ENCODE results near the gene GPHN. TPM values are rescaled to one million over a fixed set of nuclear protein-coding genes. Genes with fewer than 3 reads are reported as not detected.

The GPHN gene
- total RNA-seq = 25.1 TPM
- long read RNA-seq, full-length matches to known transcripts = 22 of 41 reads
- long read RNA-seq, partial matches to known transcripts = 7 of 41 reads
- long read RNA-seq, other reads (novel, unspliced or antisense) = 12 of 41 reads

DNA sequence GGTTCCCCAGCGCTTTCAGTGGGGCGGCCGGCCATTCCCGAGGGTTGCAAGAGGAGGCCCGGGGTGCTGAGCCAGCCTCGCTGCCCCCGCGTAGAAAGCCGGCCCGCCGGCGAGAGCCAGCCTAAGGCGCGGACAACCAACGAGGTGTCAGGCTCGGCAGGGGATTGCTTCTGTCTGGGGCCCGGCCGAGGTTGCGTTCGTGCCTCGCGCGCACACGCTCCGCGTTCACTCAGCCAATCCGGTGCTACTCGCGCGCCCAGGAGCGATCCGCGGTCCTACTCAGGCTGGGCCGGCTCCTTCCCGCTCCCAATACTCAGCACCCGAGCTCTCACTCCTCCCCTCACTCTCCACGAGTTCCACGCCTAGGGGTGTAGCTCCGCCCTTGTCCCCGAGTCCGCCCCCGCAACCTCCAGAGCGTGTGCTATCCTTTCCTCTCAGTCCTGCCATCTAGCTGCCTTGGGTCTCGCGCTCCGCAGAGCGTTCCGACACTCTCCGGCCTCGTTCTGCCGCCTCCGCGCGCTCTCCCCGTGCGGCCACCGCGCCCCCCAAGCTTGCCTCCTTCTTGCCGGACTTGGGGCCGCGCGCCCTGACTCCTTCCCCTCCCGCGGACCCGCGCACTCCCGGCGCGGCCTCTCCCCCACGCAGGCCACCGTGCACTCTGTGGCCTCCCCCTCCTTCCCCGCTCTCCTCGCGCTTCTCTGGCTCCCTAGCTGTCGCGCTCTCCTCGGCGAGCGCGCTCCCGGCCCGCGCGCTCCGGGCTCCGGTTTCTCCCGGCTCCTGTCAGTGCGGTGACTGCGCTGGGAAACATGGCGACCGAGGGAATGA lies at the start of gene GPHN:
GPHN (plus strand) TSS at position 426 of the 825 bp plus-strand sequence.
- DNase-seq (peak; percentile 98), ATAC-seq (ENCODE audit: poor library complexity) (peak; percentile 97)
- intact Hi-C loops (cut with DNase I) = no loop called here

DNA sequence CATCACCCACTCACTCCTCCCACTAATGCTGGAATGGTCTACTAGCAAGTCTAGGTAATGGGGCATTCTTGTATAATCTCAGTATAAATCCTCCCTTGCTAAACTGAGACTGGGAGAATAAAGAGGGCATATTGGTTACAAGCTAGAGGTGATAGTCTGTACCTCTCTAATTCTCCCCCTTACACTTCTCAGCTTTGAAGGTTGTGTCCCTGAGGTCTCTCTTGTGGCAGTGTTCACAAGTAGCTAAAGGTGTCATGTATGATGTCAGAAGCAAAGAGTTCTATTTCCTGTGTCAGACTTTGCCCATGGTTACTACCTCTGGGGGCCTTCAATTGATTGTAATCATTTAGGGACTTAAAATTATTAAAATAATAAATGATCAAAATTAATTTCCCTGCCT lies 48.3 kb upstream of the GPHN start:
- intact Hi-C loops (cut with DNase I) = no loop called here
- ATAC-seq (ENCODE audit: poor library complexity) (no peak), DNase-seq (no peak)

- DNase-seq (no peak), ATAC-seq (ENCODE audit: poor library complexity) (no peak)
- intact Hi-C loops (cut with DNase I) = no loop called here
These were observed 43.7 kb upstream of the GPHN start for GRCh38 chr14:66464261-66464660.

DNA sequence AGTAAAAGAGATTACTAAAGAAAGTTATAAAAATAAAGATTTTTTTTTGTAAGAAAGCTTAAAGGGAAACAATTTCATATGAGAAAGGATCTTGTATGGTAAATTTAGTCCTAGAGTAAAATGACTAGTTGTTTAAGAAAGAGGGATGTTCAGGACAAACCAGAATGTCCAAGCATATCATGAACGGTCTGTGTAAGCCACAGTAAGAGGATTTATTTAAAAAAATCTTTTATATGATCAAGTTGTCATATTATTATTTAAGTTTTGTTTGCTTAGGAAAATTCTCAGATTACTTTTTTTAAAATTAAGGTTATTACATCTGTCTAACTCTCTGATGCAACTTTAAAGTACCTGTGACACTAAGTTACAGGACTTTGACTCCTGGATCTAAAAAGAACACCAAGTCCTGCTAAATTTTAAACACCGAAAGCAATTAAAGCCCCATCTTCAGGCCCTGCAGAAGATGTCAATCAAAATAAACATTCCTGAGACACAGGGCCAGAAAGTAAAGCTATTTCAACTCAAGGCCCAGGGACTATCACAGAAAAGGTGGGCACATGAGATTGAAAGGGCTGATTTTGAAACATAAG lies 39.1 kb upstream of the GPHN start:
- intact Hi-C loops (cut with DNase I) = no loop called here
- DNase-seq (no peak), ATAC-seq (ENCODE audit: poor library complexity) (no peak)

GRCh38 chr14:66471584-66471983 lies 36.4 kb upstream of the GPHN start:
- intact Hi-C loops (cut with DNase I) = no loop called here
- no peak for ATAC-seq (ENCODE audit: poor library complexity)
- no peak for DNase-seq

- intact Hi-C loops (cut with DNase I) = no loop called here
- DNase-seq (no peak), ATAC-seq (ENCODE audit: poor library complexity) (no peak)
These were observed 35.7 kb upstream of the GPHN start for GRCh38 chr14:66472251-66472650.

DNA sequence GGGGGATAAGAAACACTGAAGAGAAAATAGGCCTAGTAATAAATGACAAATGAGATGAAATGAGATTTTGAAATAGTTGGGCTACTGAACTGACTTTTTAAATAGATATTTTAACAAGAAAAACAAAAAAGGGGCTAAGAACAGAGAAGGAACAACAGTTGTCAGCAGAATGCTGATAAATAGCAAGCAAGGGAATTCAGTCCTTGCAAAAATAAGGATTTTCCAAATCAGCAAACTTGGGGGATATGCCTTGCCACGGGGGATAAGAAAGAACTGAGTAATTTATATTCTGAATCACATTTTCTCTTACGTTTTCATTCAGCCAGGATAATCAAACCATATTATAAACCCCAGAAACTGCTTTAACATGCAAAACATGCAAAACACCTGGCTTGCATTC lies 34.7 kb upstream of the GPHN start:
- intact Hi-C loops (cut with DNase I) = no loop called here
- no peak for DNase-seq
- peak; percentile 36 for ATAC-seq (ENCODE audit: poor library complexity)

GRCh38 chr14:66476964-66477363 lies 31.0 kb upstream of the GPHN start:
- intact Hi-C loops (cut with DNase I) = no loop called here
- DNase-seq = no peak

DNA sequence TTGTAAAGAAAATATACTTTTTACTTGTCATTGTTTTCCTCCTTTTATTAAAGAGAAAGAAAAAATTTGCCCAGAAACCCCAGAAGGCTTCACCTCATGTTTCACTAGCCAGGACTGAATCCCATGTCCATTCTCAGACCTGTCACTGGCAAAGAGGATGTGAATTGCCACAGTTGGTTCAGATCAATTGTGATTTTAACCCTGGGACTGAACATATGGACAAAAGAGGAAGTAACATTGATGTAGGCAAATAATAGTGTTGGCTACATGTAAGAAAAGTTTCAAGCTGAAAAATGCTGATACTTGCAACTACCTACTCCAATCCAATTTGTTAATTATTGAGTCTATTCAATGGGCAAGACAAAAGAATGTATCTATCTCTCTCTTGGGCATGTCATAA lies 30.4 kb upstream of the GPHN start:
- ATAC-seq (ENCODE audit: poor library complexity) = no peak
- intact Hi-C loops (cut with DNase I) = no loop called here
- DNase-seq = no peak

More at GRCh38 chr14:66476964-66477363, 31.0 kb upstream of the GPHN start:
- no peak for ATAC-seq (ENCODE audit: poor library complexity)

DNA sequence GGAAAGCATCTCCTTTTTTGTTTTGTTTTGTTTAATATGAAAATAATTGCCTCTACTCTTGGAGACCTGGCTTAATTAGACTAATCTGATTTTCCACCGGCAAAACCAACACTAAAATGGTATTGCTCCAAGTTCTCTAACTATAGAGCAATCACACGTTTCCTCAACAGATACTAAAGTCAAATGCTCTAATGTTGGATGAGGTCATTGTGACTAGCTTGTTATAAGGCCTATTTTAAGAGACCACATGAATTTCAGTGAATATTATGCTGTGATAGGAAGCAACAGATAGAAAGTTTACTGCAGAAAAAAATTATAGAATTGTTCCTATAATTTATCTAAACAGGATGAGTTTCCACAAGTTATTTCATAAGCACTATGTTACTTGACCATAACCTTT lies 25.1 kb upstream of the GPHN start:
- ATAC-seq (ENCODE audit: poor library complexity) = peak; percentile 41
- DNase-seq = no peak
- intact Hi-C loops (cut with DNase I) = no loop called here

GRCh38 chr14:66483322-66483721 lies 24.6 kb upstream of the GPHN start:
- intact Hi-C loops (cut with DNase I) = no loop called here
- ATAC-seq (ENCODE audit: poor library complexity) = peak; percentile 92
- no peak for DNase-seq

DNA sequence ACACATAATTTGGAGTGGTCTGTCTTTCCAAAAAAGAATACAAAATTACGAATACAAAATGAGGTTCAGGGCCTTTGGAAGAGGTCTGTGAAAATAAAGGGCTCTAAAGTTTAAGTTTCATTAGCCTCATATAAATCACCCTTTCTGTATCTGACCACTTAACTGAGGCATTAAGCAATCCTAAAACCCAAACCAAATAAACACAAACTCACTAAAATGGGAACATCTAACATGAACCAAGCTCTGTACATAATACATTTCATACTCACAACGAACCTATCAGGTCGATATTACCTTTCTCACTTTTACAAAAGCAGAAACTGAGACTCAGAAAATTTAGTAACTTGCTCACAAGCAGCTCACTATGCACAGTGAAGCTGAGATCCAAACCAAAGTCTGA lies 22.9 kb upstream of the GPHN start:
- intact Hi-C loops (cut with DNase I) = no loop called here
- no peak for DNase-seq
- ATAC-seq (ENCODE audit: poor library complexity) = no peak

GRCh38 chr14:66485910-66486421 lies 22.0 kb upstream of the GPHN start, which contains the start of gene CCDC196:
CCDC196 (plus strand) TSS chr14:66486371; CDS start chr14:66486503, 132 bp downstream.
- no peak for DNase-seq
- no peak for ATAC-seq (ENCODE audit: poor library complexity)
- intact Hi-C loops (cut with DNase I) = no loop called here

DNA sequence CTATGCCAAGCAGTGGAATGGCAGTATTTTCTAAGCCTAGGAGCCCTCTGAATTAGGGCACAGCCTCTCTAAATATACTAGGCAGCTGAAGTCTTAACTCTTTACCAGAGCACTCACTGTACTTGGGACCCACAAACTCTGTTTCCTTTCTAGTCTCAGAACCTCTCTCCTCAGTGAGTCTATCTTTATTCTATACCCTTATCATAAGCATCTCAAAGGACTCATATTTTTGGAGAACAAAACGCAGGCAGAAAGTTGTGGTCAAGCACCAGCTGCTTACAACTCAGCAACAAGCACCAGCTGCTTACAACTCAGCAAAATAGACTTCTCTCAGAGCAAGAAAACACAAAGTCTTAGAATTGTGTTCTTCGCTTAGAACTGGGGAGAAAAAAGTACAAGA lies 20.8 kb upstream of the GPHN start:
- ATAC-seq (ENCODE audit: poor library complexity) (no peak), DNase-seq (no peak)
- intact Hi-C loops (cut with DNase I) = no loop called here

- no peak for DNase-seq
- ATAC-seq (ENCODE audit: poor library complexity) = no peak
- intact Hi-C loops (cut with DNase I) = no loop called here
These were observed 17.5 kb upstream of the GPHN start for GRCh38 chr14:66490143-66491111.

GRCh38 chr14:66493750-66494149 lies 14.2 kb upstream of the GPHN start:
- ATAC-seq (ENCODE audit: poor library complexity) (no peak), DNase-seq (no peak)
- intact Hi-C loops (cut with DNase I) = no loop called here

DNA sequence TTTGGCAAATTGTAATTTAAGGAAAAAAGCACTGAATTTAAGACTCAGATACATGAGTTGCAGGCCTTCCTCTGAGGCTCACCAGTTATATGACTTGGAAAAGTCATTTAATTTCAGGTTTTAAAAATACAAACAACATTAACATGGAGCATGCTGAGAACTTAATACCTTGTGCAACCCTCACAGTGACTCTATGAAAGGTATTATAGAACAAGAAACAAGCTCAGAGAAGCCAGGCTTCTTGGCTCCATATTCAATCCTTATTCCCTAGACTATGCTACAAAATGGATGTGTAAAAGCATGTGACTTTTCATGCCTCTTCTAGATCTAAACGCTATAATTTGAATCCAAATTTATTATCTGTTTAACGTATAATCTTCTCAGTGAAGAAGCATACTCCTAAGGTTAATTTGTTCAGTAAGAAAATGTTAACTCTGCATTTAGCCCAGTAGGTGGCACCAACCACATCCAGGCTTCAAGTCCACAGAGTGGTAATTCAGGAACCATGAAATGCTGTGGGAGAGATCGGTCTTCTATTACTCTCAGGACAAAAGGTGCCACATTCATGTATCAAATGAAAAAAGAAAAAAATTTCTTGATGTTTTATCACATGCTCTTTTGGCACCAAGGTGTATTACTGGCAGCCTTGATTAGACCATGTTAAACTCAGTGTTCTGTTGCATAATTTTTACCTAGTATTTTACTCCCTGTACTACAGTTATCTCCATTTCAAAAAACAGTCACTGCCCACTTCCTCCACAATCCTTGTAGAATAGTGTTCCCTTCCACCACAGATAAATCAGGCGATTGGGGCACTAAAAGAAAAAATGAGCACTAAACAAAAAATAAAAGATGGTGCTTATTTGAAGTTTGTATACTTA lies 12.5 kb upstream of the GPHN start:
- ATAC-seq (ENCODE audit: poor library complexity) (peak; percentile 98), DNase-seq (no peak)
- intact Hi-C loops (cut with DNase I) = no loop called here

All from Right ventricle myocardium superior (tissue), 1 donor.